Muscle layer of colon (tissue), 2 donors: ENCODE measurements around the gene AQP12A.
"Not testable (repeated sequence)": the region's sequence is repeated elsewhere in the genome, so short reads cannot be mapped to it uniquely, and the experiment has no call there.

Experiments
- H3K27ac ChIP-seq: one replicate; pipeline ENCODE4 v1.7.0; 2013; ENCODE audit warnings: low read depth, mild to moderate bottlenecking, low read length, moderate library complexity
- H3K27me3 ChIP-seq, 2 donors: one replicate each; pipeline ENCODE4 v1.7.0; 2013; ENCODE audit warnings: low read length in 2 of 2, mild to moderate bottlenecking in 2 of 2; ENCODE audit not compliant: insufficient read depth in 2 of 2, control insufficient read depth in 1 of 2
- H3K36me3 ChIP-seq: one replicate; pipeline ENCODE4 v1.7.0; 2013; ENCODE audit warnings: mild to moderate bottlenecking, low read length; ENCODE audit not compliant: insufficient read depth
- H3K4me1 ChIP-seq: one replicate; pipeline ENCODE4 v1.7.0; 2013; ENCODE audit warnings: mild to moderate bottlenecking, low read length; ENCODE audit not compliant: insufficient read depth
- H3K4me3 ChIP-seq, 2 donors: one replicate each; pipeline ENCODE4 v1.7.0; 2013; ENCODE audit warnings: low read length in 2 of 2, low read depth in 1 of 2, mild to moderate bottlenecking in 1 of 2, moderate library complexity in 1 of 2
- H3K9ac ChIP-seq: one replicate; pipeline ENCODE4 v1.7.0; 2013; ENCODE audit warnings: low read length
- H3K9me3 ChIP-seq: one replicate; pipeline ENCODE4 v1.7.0; 2013; ENCODE audit warnings: mild to moderate bottlenecking, low read length
- donor health status: abdominal sarcoma.
- donor health status: Adenocarcinoma of cecum.

Gene AQP12A

DNA sequence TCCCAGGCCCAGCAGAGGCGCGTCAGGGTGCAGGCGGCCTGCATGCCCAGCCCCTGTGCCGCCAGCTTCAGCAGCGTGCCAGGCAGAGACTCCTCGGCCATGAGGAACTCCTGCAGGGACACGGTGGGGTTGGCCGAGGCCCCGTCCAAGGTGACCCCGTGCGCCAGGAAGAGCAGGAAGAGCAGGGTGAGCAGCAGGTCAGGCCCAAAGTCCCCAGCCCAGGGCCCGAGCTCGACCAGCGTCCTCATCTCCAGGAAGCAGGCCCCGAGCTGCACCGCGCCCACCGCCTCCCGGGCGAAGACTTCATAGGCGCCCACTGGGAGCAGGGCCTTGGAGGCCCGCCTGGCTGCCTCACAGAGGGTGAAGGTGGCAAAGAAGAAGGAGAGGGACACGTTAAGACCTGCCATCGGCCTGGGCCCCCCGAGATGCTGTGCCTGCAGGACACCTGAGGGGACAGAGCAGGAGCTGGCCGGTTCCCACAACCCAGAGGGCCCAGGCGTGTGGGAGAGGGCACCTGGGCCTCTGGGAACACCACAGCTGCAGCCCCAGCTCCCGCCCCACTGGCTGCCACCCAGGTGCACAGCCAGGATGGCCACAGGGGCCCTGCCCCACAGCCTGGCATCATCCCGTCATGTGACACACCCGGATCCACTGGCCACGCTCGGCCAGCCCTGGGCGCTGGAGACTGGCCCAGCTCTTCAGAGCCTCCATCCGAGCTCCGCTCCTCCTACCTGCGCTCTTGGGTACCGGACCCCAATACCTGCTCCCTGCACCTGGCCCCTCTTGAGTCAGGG, 9.0 kb upstream of the AQP12A start, which contains the start of gene AQP12B:
AQP12B (minus strand) TSS at position 455 of the 794 bp plus-strand sequence; CDS start at position 407, 48 bp downstream.
- not testable (repeated sequence) for H3K27ac ChIP-seq, H3K4me1 ChIP-seq, H3K9ac ChIP-seq, H3K27me3 ChIP-seq, H3K36me3 ChIP-seq, H3K9me3 ChIP-seq, H3K4me3 ChIP-seq

DNA sequence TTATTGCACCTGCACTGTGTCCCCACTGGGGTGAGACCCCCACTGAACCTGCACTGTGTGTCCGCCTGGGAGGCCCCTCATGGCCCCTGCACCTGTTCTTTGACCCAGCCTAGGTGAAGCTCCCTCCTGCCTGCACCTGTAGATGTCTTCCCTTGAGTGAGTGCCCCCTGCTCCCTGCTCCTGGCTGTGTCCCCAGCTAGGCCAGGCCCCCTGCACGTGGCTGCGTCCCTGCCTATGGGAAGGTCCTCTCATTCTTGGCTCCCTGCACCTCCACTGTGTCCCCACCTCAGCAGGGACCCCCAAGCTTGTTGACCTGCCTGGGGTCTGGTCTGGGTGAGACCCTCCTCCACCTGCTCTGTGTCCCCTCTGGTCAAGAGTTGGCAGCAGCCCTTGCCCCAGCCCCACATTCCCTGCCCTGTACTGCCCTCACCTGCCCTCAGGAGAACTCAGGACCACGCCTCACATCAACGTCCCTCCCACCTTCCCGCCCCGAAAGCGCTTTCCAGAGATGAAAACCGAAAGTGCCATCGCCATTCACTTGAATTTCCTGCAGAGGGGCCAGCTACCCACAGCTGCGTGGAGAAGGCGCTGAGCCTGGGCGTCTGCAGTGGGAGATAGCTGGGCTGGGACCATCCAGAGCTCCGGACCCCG, 8.2 kb upstream of the AQP12A start:
- H3K36me3 ChIP-seq, H3K4me3 ChIP-seq, H3K9ac ChIP-seq, H3K27me3 ChIP-seq, H3K27ac ChIP-seq, H3K9me3 ChIP-seq, H3K4me1 ChIP-seq: not testable (repeated sequence)

DNA sequence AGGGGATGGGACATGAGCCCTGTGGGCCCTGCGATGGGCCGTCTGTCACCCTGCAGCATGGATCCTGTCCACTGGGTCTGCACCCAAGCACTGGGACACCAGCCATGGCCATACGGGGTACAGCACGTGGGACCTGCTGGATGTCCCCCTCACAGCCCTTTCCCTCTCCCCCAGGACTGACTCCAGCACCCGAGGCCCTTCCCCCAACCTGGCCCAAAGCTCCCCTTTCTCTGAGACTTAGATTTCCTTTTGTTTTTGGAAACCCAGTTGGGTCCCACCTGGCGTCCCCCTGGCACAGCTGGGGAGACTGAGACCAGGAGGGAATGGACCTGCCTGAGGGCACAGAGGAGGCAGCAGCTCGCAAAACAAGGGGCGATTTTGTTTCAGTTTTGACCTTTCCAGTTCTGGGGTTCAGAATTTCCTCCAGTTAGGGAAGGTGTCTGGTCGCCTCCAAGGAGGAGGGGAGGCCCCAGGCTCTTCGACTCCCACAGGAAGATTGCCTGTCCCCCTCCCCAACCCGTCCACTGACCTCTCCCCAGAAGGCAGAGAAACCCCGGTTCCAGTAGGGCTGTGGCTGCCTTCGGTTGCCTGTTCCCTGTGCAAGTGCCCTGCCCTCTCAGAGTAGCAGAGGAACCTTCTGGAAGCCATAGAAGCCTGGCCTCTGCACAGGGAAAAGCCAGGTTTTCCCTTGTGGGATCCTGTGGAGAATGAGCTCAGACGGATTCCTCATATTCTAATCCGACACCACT, 7.5 kb upstream of the AQP12A start:
- H3K27me3 ChIP-seq, H3K9ac ChIP-seq, H3K27ac ChIP-seq, H3K9me3 ChIP-seq, H3K36me3 ChIP-seq, H3K4me1 ChIP-seq, H3K4me3 ChIP-seq: not testable (repeated sequence)

DNA sequence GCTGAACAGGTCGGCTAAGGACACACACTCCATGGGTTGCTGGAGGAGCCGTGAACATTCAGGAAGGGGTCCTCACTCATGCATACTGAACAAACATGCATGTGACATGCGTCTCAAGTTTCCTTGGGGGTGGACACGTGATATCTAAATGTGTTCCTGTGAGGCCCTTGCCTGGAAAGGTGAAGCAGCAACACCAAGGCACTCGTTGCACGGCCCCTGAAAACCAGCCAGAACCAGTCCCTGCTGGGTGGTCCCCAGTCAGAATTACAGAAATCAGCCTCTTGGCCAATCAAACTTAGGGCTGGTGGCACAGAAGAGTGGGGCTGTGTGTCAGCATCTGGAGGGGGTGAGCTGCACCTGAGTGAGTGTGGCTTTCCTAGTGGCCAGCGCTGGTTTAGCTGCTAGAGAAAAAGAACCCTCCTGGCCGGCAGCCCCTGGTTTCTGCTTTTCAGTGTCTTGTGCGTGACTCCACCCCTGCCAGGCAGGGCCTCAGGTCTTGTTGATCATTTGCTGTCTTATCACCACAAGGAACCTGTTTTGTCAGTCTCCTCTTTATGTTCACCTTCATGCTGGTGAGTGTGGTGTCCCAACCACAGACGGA, 5.8 kb upstream of the AQP12A start:
- Histone ChIP-seq H3K4me1 (no peaks in the 10 kb centered on the region), H3K27me3 (no peaks in the 10 kb centered on the region), H3K36me3 (no peaks in the 10 kb centered on the region), H3K9ac (no peak overlapping the region), H3K4me3 (no peak overlapping the region), H3K9me3 (no peaks in the 10 kb centered on the region), H3K27ac (no peak overlapping the region)

DNA sequence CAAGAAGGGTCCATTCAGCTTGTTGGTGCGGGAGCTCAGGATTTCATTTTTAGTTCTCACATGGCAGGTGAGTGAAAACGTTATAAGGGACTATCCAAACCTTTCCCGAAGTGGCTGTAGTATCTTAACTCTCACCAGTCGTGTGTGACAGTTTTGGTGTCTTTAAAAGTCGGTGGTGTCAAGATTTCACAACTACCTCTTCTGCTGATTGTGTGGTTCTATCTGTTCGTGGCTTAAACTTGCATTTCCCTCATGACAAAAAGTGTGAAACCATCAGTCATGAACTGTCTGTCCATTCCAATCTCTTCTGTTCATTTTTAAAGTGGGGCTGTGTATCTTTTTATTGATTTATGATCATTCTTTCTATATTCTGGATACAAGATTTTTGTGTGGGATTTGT, 5.2 kb upstream of the AQP12A start:
- H3K9ac ChIP-seq = no peak overlapping the region
- no peak overlapping the region for H3K27ac ChIP-seq

DNA sequence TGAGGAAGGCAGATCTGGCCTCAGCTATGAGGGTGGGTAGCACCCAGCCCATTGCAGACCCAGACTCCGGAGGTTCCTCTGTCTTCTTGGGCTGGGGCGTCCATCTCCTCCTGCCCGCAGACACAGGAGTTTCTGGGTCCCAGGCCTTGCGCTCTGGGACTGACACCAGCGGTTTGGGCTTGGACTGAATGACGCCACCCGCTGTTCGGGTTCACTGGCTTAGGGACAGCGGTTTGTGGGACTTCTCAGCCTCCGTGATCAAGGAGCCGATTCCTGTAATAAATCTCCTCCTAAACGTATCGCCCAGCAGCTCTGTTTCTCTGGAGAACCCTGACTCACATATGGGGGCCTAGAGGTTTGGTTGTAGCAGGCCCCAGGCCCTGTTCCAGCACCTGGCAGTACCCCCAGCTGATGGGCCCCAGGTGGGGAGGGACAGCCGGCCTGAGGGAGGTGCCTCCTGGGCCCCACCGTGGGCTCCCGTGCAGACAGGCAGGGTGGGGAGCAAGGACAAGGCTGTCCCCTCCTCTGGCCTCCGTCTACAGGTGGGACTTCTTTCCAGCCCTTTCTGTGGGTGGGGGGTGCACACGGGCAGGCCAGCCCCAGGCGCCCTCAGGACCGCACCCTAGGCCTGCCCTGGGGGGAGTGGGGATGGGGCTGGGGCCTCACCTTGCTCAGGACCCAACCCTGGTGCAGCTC, 4.5 kb upstream of the AQP12A start:
- Histone ChIP-seq H3K9me3 (no peaks in the 10 kb centered on the region), H3K27me3 (no peaks in the 10 kb centered on the region), H3K4me3 (no peak overlapping the region), H3K4me1 (no peaks in the 10 kb centered on the region), H3K27ac (no peak overlapping the region), H3K9ac (no peak overlapping the region), H3K36me3 (no peaks in the 10 kb centered on the region)

More for the DNA sequence above, 5.2 kb upstream of the AQP12A start:
- no peaks in the 10 kb centered on the region for H3K9me3 ChIP-seq
- H3K36me3 ChIP-seq = no peaks in the 10 kb centered on the region
- no peak overlapping the region for H3K4me3 ChIP-seq
- H3K4me1 ChIP-seq = no peaks in the 10 kb centered on the region
- no peaks in the 10 kb centered on the region for H3K27me3 ChIP-seq

DNA sequence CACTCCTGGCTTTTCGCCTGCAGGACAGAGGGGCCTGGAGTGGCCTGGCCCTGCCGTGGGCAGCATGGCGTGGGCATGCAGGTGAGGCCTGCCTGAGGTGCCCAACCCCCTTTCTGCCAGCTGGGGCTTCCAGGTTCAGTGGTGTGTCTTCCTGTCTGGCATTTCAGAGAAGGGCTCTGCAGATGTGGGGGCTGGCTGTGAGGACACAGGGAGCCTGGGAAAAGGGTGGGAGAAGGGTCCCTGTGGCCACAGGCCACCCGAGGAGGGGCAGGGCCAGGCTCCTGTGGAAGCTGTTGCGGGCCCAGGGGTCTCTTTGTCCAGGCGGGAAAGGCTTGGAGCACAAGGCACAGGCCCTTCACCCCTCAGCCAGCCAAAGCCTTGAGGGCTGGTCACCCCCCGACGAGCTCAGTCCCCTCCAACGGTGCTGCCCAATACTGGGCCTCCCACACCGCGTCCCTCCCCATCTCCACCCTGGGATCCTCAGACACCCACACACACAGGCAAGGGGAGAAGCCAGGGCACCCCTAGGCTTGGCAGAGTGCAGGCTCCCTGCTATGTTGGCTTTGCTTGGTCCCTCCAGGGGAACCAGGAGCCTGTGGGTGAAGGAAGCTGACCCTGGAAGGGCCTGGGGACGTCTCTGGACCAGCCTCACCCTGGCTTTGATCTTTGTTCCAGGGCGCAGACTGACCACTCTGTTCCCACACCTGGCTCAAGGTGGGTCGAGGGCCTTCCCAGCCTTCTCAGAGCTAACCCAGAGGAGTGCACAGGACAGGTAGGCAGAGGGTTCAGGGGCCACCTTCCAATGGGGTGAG, 3.7 kb upstream of the AQP12A start:
- no peak overlapping the region for H3K9ac ChIP-seq
- no peaks in the 10 kb centered on the region for H3K27me3 ChIP-seq
- no peaks in the 10 kb centered on the region for H3K4me1 ChIP-seq
- H3K27ac ChIP-seq = no peak overlapping the region
- no peak overlapping the region for H3K4me3 ChIP-seq
- H3K9me3 ChIP-seq = no peaks in the 10 kb centered on the region
- no peaks in the 10 kb centered on the region for H3K36me3 ChIP-seq

DNA sequence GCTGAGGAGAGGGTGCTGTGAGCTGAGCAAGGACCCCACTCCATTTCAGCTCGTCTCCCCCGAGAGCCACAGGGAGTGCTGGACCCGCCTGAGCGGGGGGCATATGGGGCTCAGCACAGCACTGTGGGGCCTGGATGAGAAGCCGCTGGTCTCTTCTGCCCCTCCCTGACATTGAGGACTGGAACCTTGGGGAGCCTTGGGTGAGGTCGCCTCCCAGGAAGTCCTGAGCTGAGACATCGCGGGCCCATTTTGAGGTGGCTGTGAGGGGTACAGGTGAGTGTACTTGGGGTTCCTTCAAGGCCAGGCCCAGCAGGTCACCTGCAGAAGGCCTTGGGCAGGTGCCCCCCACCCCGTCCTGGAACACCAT, 3.1 kb upstream of the AQP12A start:
- no peaks in the 10 kb centered on the region for H3K4me1 ChIP-seq
- H3K27ac ChIP-seq = no peak overlapping the region
- no peak overlapping the region for H3K4me3 ChIP-seq
- H3K27me3 ChIP-seq = no peaks in the 10 kb centered on the region
- H3K36me3 ChIP-seq = no peaks in the 10 kb centered on the region
- H3K9ac ChIP-seq = no peak overlapping the region
- no peaks in the 10 kb centered on the region for H3K9me3 ChIP-seq

DNA sequence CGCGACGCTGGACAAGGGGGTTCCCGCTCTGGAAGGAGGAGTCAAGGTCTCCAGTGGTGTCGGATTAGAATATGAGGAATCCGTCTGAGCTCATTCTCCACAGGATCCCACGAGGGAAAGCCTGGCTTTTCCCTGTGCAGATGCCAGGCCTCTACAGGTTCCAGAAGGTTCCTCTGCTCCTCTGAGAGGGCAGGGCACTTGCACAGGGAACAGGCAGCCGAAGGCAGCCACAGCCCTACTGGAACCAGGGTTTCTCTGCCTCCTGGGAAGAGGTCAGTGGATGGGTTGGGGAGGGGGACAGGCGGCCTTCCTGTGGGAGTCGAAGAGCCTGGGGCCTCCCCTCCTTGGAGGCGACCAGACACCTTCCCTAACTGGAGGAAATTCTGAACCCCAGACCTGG, 1.7 kb upstream of the AQP12A start:
- Histone ChIP-seq H3K27me3 (no peaks in the 10 kb centered on the region), H3K4me3 (no peak overlapping the region), H3K36me3 (no peaks in the 10 kb centered on the region), H3K27ac (no peak overlapping the region), H3K9me3 (no peaks in the 10 kb centered on the region), H3K4me1 (no peaks in the 10 kb centered on the region), H3K9ac (no peak overlapping the region)

DNA sequence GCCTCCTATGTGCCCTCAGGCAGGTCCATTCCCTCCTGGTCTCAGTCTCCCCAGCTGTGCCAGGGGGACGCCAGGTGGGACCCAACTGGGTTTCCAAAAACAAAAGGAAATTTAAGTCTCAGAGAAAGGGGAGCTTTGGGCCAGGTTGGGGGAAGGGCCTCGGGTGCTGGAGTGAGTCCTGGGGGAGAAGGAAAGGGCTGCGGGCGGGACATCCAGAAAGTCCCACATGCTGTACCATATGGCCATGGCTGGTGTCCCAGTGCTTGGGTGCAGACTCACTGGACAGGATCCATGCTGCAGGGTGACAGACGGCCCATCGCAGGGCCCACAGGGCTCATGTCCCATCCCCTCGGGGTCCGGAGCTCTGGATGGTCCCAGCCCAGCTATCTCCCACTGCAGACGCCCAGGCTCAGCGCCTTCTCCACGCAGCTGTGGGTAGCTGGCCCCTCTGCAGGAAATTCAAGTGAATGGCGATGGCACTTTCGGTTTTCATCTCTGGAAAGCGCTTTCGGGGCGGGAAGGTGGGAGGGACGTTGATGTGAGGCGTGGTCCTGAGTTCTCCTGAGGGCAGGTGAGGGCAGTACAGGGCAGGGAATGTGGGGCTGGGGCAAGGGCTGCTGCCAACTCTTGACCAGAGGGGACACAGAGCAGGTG, 1.1 kb upstream of the AQP12A start:
- not testable (repeated sequence) for H3K9ac ChIP-seq, H3K27ac ChIP-seq, H3K27me3 ChIP-seq, H3K4me3 ChIP-seq, H3K9me3 ChIP-seq, H3K36me3 ChIP-seq, H3K4me1 ChIP-seq
